Esophagus muscularis mucosa (tissue), 4 donors: ENCODE data around the gene ROBO2. TPM values are rescaled to one million over a fixed set of nuclear protein-coding genes. Genes with fewer than 3 reads are reported as not detected.

Source experiments
- DNase-seq: peaks from one replicate; pipeline ENCODE4 v3.0.0-alpha.2; 2017; ENCODE audit errors: extremely low spot score
- H3K27ac ChIP-seq, 4 donors: fragments of 200-600 bp; sonication (generic); replicated peaks in 1 of 4; 1 replicate in 3 of 4; 2 replicates in 1 of 4; pipeline ENCODE4 v1.5.1; 2016 to 2019; ENCODE audit warnings: mild to moderate bottlenecking in 1 of 4
- H3K27me3 ChIP-seq, 4 donors: fragments of 200-600 bp; sonication (generic); one replicate each; pipeline versions ENCODE4 v1.5.1 to v1.6.0; 2016 to 2019
- H3K36me3 ChIP-seq, 4 donors: fragments of 200-600 bp; sonication (generic); one replicate each; pipeline ENCODE4 v1.5.1; 2016 to 2019
- H3K4me1 ChIP-seq, 4 donors: fragments of 200-600 bp; sonication (generic); one replicate each; pipeline ENCODE4 v1.5.1; 2016 to 2019
- H3K4me3 ChIP-seq, 4 donors: fragments of 200-600 bp; sonication (generic); 1 replicate in 2 of 4; 2 replicates in 2 of 4; pipeline ENCODE4 v1.5.1; 2016 to 2019; ENCODE audit warnings: mild to moderate bottlenecking in 4 of 4, moderate library complexity in 1 of 4
- H3K9me3 ChIP-seq, 4 donors: fragments of 200-600 bp; sonication (generic); 1 replicate in 3 of 4; 2 replicates in 1 of 4; pipeline ENCODE4 v1.5.1; 2016 to 2019
- CTCF ChIP-seq, 3 experiments: fragments of 200-600 bp in 2 of 3; fragments of 450-650 bp in 1 of 3; sonication (generic) in 2 of 3; IDR thresholded peaks; one replicate each; pipeline ENCODE4 v1.5.1; 2017 to 2019; ENCODE audit warnings: antibody characterized with exemption in 3 of 3, mild to moderate bottlenecking in 2 of 3, moderate library complexity in 1 of 3
- EP300 ChIP-seq: sonication (generic); formaldehyde crosslinking; IDR thresholded peaks from one replicate; pipeline ENCODE4 v1.6.1; 2017; ENCODE audit warnings: antibody characterized with exemption
- POLR2A ChIP-seq: fragments of 450-650 bp; IDR thresholded peaks from one replicate; pipeline ENCODE4 v1.6.1; 2017; ENCODE audit warnings: antibody characterized with exemption, moderate library complexity, mild to moderate bottlenecking, low read depth
- POLR2AphosphoS5 ChIP-seq, 2 donors: sonication (generic); formaldehyde crosslinking; IDR thresholded peaks; one replicate each; pipeline ENCODE4 v1.6.1; 2017; ENCODE audit warnings: antibody characterized with exemption in 2 of 2
- WGBS: methylation state at CpG from one replicate; pipeline ENCODE4 v1.1.5; 2018; 5-methylcytosine and 5-hydroxymethylcytosine counted together
- intact Hi-C: fragments of 100-400 bp; cut with DNase I; formaldehyde crosslinking; loops from one replicate; pipeline ENCODE4 v1.15.1; 2023
- total RNA-seq, 4 donors: library from RNA; depleted of rRNA; stranded (reverse); fragments of >200 nt; gene quantifications; one replicate each; pipeline versions ENCODE4 v1.1.0 to v1.2.1, GENCODE V29; 2016

The ROBO2 gene
- total RNA-seq, 4 donors from 2014 or later, result 0.83 to 2.1 (median 1.3) TPM

DNA sequence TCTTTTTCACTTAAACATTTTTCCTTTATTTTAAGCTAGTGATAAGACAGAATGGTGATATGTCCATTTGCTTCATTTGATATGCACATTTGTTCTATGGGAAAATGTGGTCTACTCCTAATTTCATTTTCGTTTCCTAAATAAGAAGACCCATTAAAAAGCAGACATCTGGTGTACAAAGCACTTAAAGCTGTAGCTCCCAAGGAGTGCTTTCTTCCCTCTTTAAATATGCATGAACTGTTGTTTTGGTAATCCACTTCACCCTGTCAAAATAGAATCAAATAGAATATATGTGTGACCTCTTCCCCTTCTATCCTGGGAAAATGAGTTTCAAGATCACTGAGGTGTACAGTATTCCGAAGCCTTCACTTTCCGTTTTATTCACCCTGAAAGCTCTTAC lies 182.8 kb downstream of the ROBO2 start:
- intact Hi-C loops, result no loop called here
- H3K36me3 ChIP-seq, result no peaks in the 10 kb centered on the region
- no peak for TF ChIP-seq EP300
- no peak for TF ChIP-seq CTCF (IDR thresholded peaks at IDR 0.05)
- TF ChIP-seq POLR2A, result no peak
- TF ChIP-seq POLR2AphosphoS5 (IDR thresholded peaks at IDR 0.05), result no peak
- no peaks in the 10 kb centered on the region for H3K4me1 ChIP-seq
- DNase-seq, result no peak
- no peaks in the 10 kb centered on the region for H3K27me3 ChIP-seq
- no peak overlapping the region for H3K4me3 ChIP-seq
- no peaks in the 10 kb centered on the region for H3K9me3 ChIP-seq
- no peak overlapping the region for H3K27ac ChIP-seq
- 84% methylated on average over 3 of the region's 3 CpGs for WGBS

- no peaks in the 10 kb centered on the region for H3K9me3 ChIP-seq
- H3K4me1 ChIP-seq, result no peaks in the 10 kb centered on the region
- no peak for DNase-seq
- WGBS, result 91% methylated on average over 2 of the region's 2 CpGs
- H3K4me3 ChIP-seq, result no peak overlapping the region
- H3K27me3 ChIP-seq, result no peaks in the 10 kb centered on the region
- H3K27ac ChIP-seq, result no peak overlapping the region
- intact Hi-C loops, result no loop called here
- TF ChIP-seq POLR2AphosphoS5 (IDR thresholded peaks at IDR 0.05) (no peak), EP300 (no peak), POLR2A (no peak)
- no peaks in the 10 kb centered on the region for H3K36me3 ChIP-seq
These were observed 187.7 kb downstream of the ROBO2 start for GRCh38 chr3:77227567-77227966.

- H3K4me3 ChIP-seq, result no peak overlapping the region
- H3K36me3 ChIP-seq, result no peaks in the 10 kb centered on the region
- WGBS, result 96% methylated on average over 2 of the region's 2 CpGs
- H3K27me3 ChIP-seq, result no peaks in the 10 kb centered on the region
- no peak for TF ChIP-seq POLR2A
- no peaks in the 10 kb centered on the region for H3K9me3 ChIP-seq
- H3K27ac ChIP-seq, result no peak overlapping the region
- intact Hi-C loops, result no loop called here
- DNase-seq, result no peak
- H3K4me1 ChIP-seq, result no peaks in the 10 kb centered on the region
These were observed 192.7 kb downstream of the ROBO2 start for GRCh38 chr3:77232557-77232956.

GRCh38 chr3:77234004-77234403 lies 194.1 kb downstream of the ROBO2 start:
- intact Hi-C loops, result no loop called here
- Histone ChIP-seq H3K9me3 (no peaks in the 10 kb centered on the region), H3K27ac (no peak overlapping the region), H3K36me3 (no peaks in the 10 kb centered on the region), H3K4me1 (no peaks in the 10 kb centered on the region), H3K27me3 (no peaks in the 10 kb centered on the region), H3K4me3 (no peak overlapping the region)
- no peak for DNase-seq
- TF ChIP-seq POLR2A (no peak), EP300 (no peak), POLR2AphosphoS5 (IDR thresholded peaks at IDR 0.05) (no peak), CTCF (IDR thresholded peaks at IDR 0.05) (no peak)
- WGBS, result 69% methylated on average over 2 of the region's 2 CpGs

- H3K36me3 ChIP-seq, result no peaks in the 10 kb centered on the region
These were observed 196.2 kb downstream of the ROBO2 start for GRCh38 chr3:77236118-77236517.

More at GRCh38 chr3:77236118-77236517, 196.2 kb downstream of the ROBO2 start:
- WGBS, result 72% methylated on average over 7 of the region's 7 CpGs
- no peaks in the 10 kb centered on the region for H3K4me1 ChIP-seq
- DNase-seq, result no peak
- H3K9me3 ChIP-seq, result no peaks in the 10 kb centered on the region
- no peak for TF ChIP-seq EP300
- TF ChIP-seq POLR2A, result no peak
- no peak for TF ChIP-seq POLR2AphosphoS5 (IDR thresholded peaks at IDR 0.05)
- no peak for TF ChIP-seq CTCF (IDR thresholded peaks at IDR 0.05)
- no peak overlapping the region for H3K27ac ChIP-seq
- intact Hi-C loops, result no loop called here
- no peak overlapping the region for H3K4me3 ChIP-seq
- peaks cover 0 to 5% (median 0%) of the 10 kb centered on the region in 4 donors for H3K27me3 ChIP-seq
